Astrocyte of the spinal cord (primary cell): ENCODE measurements around the gene ADCY5.

ENCODE experiments used
- DNase-seq: peaks from one replicate; pipeline ENCODE4 v3.0.0; 2011; ENCODE audit warnings: low read depth, low spot score
- H3K4me3 ChIP-seq: 2 replicates; pipeline ENCODE4 v1.5.1; 2011; ENCODE audit warnings: low read depth, mild to moderate bottlenecking, low read length, moderate library complexity
- in situ Hi-C: cut with HindIII; loops from 2 replicates; pipeline ENCODE4 v1.10.0; 2017; ENCODE audit warnings: low sequenced_read_pairs
- TF ChIP-seq, protein P1 (sequence below): IDR thresholded peaks from 2 replicates; pipeline ENCODE4 v1.5.1; 2012; ENCODE audit warnings: low read depth, mild to moderate bottlenecking, low read length, inconsistent platforms

Gene ADCY5

DNA sequence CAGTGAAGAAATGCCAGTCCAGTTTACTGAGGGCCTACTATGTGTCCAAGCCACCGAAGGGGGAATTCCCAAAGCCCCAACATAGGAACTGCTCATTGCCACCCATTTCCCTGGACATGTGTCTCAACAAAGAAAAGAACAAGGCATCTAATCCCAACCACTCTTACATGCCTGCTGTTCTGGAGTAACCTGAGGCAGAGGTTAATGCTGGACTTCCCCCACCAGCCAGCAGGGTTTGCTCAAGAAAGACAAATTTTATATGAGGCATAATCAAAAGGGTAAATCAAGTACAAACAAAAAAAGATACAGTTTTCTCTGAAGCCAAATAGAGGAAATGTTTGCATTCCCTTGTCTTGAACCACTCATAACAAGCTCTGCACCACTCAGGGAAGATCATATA, 4.1 kb downstream of the ADCY5 start:
- no peak for DNase-seq
- in situ Hi-C loops, result no loop called here
- no peak overlapping the region for H3K4me3 ChIP-seq
- TF ChIP-seq, protein P1, sequence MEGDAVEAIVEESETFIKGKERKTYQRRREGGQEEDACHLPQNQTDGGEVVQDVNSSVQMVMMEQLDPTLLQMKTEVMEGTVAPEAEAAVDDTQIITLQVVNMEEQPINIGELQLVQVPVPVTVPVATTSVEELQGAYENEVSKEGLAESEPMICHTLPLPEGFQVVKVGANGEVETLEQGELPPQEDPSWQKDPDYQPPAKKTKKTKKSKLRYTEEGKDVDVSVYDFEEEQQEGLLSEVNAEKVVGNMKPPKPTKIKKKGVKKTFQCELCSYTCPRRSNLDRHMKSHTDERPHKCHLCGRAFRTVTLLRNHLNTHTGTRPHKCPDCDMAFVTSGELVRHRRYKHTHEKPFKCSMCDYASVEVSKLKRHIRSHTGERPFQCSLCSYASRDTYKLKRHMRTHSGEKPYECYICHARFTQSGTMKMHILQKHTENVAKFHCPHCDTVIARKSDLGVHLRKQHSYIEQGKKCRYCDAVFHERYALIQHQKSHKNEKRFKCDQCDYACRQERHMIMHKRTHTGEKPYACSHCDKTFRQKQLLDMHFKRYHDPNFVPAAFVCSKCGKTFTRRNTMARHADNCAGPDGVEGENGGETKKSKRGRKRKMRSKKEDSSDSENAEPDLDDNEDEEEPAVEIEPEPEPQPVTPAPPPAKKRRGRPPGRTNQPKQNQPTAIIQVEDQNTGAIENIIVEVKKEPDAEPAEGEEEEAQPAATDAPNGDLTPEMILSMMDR, result no peak

DNA sequence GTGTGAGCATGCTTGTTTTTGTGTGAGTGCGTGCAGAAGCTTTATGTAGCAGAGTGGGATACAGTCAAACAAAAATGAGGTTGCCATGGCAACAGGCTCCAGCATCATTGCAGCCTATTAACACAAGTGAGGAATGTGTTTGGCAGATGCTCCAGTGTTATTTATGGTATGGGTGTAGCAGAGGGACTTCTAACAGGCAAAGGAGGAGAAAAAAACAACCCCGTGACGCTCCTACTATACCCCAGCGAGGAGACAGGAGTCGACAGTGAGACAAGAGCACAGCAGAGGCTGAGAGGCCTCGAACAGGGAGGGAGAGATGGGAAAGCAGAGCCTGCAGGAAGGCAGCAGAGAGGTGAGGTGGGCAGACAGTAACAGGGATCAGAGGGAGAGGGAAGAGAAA, 4.9 kb downstream of the ADCY5 start:
- DNase-seq, result no peak
- TF ChIP-seq, protein P1, result no peak
- no peak overlapping the region for H3K4me3 ChIP-seq
- in situ Hi-C loops, result no loop called here

DNA sequence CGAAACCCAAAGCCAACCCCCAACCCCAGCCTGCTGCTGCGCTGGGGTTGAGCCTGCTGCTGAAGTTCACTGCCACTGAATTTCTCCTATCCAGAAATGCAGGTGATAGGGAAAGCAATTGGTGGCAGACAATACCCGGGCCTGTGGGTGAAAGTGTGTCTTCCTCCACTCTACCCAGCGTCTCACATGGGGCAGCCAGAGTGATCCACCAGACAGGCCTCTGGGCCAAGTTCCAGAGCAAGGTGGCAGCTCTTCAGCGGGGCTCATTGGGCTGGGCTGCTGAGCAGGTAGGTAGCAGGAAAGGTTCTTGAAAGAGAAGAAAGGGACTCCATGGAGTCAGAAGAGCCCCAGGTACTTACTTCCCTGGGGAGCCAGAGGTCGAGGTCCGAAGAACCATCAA, 6.0 kb downstream of the ADCY5 start:
- TF ChIP-seq, protein P1, result no peak
- no peak overlapping the region for H3K4me3 ChIP-seq
- in situ Hi-C loops, result no loop called here
- DNase-seq, result no peak

DNA sequence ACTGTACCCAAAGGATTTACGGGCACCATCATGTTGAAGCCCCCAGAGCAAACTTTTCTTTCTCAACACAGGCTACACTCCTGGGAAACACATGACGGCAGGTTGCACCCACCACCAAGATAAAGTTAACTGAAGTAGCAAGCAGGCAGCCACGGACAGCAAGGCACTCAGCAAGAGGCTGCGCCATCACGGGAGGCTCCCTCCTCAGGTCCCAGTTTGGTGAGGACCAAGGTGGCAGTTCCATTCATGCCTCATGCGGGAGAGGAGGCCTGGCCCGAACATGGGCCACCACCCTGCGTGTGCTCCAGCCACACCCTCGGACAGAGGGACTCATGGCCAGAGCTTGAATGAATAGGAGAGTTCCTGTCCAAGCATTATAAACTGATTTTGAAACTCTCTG, 6.8 kb downstream of the ADCY5 start:
- TF ChIP-seq, protein P1, result no peak
- in situ Hi-C loops, result no loop called here
- DNase-seq, result no peak
- no peak overlapping the region for H3K4me3 ChIP-seq

DNA sequence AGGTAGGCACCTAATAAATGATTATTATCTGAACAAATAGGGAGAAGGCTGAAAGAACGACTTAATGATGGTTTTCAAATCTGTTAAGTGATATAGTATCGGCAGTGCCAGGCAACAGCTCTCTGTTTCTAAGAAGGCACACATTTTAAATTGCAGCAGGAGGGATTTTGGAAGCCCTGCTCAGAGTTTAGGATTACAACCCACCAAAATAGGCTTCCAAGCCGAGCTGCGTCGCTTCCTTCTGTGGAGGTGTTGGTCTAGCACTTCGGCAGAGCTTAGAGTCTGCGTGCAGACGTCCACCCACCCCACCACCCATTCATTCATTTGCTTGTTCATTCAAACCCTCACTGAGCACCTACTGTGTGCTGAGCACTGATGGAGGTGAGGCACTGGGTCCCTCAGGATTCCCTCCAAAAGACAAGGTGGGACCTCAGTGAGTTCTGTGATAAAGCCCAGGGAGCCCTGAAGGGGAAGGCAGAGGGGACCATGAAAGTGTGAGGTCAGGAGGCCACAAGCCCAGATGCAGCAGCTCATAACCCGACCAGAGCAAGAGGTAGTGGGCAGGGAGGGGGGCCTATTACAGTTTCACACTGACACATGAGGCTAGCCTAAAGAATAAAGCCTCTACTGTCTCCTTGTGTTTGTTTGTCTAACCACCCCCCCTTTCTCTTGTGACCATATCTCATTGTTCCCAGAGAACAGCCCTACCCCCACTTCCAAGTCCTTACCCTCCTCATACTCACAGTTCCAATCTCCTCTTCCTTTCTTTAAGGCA, 8.9 kb downstream of the ADCY5 start:
- no peak overlapping the region for H3K4me3 ChIP-seq
- TF ChIP-seq, protein P1, result no peak
- DNase-seq, result no peak
- in situ Hi-C loops, result no loop called here

DNA sequence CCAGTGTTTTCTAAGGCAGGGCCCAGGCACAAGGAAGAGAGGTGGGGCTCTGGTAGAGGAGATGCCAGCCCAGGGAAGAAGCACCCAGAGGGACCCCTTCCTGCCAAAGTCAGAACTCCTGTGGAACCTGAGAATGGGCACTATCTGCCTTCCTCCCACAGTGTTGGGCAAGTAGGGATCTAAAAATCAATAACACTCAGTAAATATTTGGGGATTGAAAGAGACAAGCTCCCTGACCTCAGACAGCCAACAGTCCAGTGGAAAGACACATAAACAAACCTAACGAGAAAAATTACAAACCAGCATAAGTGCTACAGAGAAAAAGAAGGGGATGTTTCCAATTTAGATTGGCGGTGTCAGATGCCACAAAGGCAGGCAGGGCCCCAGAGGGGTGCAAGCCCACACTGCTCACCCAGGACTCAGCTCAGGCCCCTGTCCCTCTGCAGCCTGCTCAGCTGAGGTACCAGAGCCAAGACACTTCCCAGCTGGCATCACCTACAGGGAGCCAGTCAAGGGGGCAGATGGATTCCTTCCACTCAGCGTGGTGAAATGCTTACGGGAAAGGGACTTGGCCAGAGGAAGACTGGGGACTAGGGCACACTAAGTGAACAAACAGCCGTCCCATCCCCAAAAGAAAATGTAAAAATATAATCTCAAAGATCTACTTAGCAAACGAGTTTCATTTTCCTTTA, 15.9 kb downstream of the ADCY5 start:
- in situ Hi-C loops, result no loop called here
- DNase-seq, result no peak
- TF ChIP-seq, protein P1, result no peak
- H3K4me3 ChIP-seq, result no peak overlapping the region
